GM21576 (cell line): ENCODE measurements around the gene SDC1.

Source experiments
- ATAC-seq: cut with Tn5 transposase; IDR thresholded peaks from one replicate; pipeline ENCODE4 v1.9.1; 2021; ENCODE audit warnings: mild to moderate bottlenecking, moderate library complexity; ENCODE audit not compliant: unreplicated experiment

SDC1 gene

GRCh38 chr2:20186855-20187187 lies 38.1 kb downstream of the SDC1 start:
- ATAC-seq: no peak

- ATAC-seq: no peak
Observed at GRCh38 chr2:20186078-20186854, 38.7 kb downstream of the SDC1 start.

- ATAC-seq: no peak
Observed at GRCh38 chr2:20185176-20186022, 39.5 kb downstream of the SDC1 start.

- no peak for ATAC-seq
Observed at GRCh38 chr2:20184067-20184938, 40.6 kb downstream of the SDC1 start.

- no peak for ATAC-seq
Observed at GRCh38 chr2:20183373-20183772, 41.6 kb downstream of the SDC1 start.

- no peak for ATAC-seq
Observed at GRCh38 chr2:20182241-20182931, 42.5 kb downstream of the SDC1 start.

- ATAC-seq: no peak
Observed at GRCh38 chr2:20181761-20182160, 43.2 kb downstream of the SDC1 start.

- ATAC-seq: no peak
Observed at GRCh38 chr2:20180676-20181648, 44.0 kb downstream of the SDC1 start.

- ATAC-seq: no peak
Observed at GRCh38 chr2:20179755-20180594, 45.0 kb downstream of the SDC1 start.

- no peak for ATAC-seq
Observed at GRCh38 chr2:20179466-20179754, 45.5 kb downstream of the SDC1 start.

- no peak for ATAC-seq
Observed at GRCh38 chr2:20178666-20179465, 46.1 kb downstream of the SDC1 start.

- no peak for ATAC-seq
Observed at GRCh38 chr2:20178249-20178607, 46.7 kb downstream of the SDC1 start.

GRCh38 chr2:20177556-20178248 lies 47.2 kb downstream of the SDC1 start:
- ATAC-seq: no peak

- no peak for ATAC-seq
Observed at GRCh38 chr2:20176760-20177159, 48.2 kb downstream of the SDC1 start.

- no peak for ATAC-seq
Observed at GRCh38 chr2:20175931-20176330, 49.0 kb downstream of the SDC1 start.

GRCh38 chr2:20175267-20175666 lies 49.7 kb downstream of the SDC1 start:
- ATAC-seq: no peak

GRCh38 chr2:20174410-20174809 lies 50.5 kb downstream of the SDC1 start:
- ATAC-seq: no peak
